ENCODE results near the gene KMT5B. TPM values are rescaled to one million over a fixed set of nuclear protein-coding genes. Genes with fewer than 3 reads are reported as not detected.
A peak's percentile ranks its signal among the peaks of the same experiment; 100 is the strongest.
"Not testable (repeated sequence)": the region's sequence is repeated elsewhere in the genome, so short reads cannot be mapped to it uniquely, and the experiment has no call there.

The KMT5B gene
- 10 to 100 TPM; 30.1 to 52.8 (median 44.7) TPM for polyA plus RNA-seq (ENCODE audit: insufficient read length in 10 of 10)
- long read RNA-seq, donor 1, result 0 reads
- long read RNA-seq, donor 2, result 0 reads
- long read RNA-seq, donor 3, result 0 reads
- long read RNA-seq, donor 4, result 0 reads
- long read RNA-seq, donor 5, result 0 reads
- long read RNA-seq, donor 6, partial matches to known transcripts, result 5 of 6 reads
- long read RNA-seq, donor 6, other reads (novel, unspliced or antisense), result 0 of 6 reads
- long read RNA-seq, donor 7, result 0 reads
- long read RNA-seq, donor 8, result 0 reads
- long read RNA-seq, donor 9, partial matches to known transcripts, result 0 of 1 reads
- long read RNA-seq, donor 9, other reads (novel, unspliced or antisense), result 0 of 1 reads

DNA sequence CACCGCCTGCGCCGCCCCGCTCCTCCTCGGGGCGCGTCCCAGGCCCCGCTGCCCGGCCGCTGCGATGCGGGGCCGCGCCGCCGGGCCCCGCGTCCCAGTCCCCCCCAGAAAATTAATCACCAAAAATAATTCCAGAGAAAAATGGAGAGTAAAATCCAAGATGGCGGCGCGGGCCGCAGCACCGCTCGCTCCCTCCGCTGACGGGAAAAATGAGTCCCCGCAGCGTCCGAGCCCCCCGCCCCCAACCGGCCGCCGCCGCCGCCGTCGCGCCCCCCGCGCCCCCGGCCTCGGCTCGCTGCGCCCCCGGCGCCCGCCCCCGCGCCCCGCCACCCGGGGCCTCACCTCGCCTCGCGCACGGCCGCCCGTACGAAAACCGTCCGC is at the start of gene KMT5B:
TSS of gene KMT5B (minus strand) at position 162 of the 381 bp plus-strand sequence. CDS start 23,220 bp downstream, outside the sequence.
- peak; percentile 54 to 85 (median 84) for DNase-seq

DNA sequence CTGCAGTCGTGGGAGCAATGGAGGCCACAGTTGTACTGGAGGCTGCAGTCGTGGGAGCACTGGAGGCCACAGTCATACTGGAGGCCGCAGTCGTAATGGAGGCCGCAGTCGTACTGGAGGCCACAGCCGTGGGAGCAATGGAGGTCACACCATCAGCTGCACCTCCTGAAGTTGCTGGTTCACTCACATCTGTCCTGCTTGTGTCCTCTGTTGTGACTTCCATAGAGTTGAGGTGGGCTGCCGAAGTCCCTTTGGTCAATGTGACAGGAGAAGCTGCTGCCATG is 49.4 kb upstream of the KMT5B start:
- no peak for DNase-seq

DNA sequence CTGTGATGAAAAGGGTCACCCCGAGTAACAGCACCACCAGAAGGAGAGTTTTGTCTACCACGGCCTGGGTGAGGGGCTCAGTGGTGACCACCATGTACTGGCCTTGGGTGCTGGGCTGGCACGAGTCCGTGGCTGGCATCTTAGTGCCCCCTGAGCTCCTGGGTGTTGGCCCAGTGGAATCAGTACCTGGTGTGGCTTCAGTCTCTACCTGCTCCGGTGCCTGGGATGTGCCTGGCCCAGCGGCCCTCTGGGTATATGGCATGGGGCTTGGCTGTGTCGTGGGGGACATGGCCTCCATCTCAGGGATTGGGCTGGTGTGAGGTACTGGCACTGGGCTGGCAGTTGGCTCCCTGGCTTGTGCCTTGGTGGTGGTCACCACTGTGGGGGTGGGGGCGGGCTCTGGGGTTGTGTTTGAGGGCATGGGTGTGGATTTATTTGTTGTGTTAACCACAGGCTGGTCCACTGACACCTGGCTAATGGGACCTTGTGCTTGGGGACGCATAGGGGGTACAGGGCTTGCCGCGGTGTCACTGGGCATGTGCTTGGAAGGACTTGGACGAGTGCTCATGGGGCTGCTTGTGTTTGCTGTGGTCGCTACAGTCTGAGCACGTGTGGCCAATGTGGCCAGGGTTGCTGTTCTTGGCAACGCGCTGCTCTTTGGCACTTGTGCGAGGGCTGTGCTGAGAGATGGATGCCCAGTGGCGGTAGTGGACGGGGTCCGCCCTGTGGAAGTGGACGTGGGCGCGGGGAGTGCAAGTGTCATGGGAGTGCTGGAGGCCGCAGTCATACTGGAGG is 48.9 kb upstream of the KMT5B start:
- no peak for DNase-seq

DNA sequence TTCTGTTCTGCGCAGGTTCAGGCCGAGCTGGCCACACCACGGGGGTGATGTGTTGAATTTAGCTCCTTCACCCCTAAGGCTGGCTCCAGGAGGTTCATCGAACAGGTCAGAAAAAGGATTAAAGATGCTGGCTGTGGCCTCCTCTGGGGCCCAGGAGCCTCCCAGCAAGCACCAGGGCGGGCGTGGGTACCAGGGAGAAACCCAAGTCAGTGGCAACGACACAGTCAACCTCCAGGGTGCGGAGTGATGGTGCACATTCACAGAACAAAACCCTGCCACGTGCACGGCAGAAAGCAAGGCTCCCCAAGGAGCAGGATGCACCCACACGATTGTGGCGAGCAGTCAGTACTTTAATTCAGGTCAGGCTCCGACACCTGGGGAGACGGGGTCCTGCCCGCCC is 47.9 kb upstream of the KMT5B start:
- DNase-seq, result no peak

DNA sequence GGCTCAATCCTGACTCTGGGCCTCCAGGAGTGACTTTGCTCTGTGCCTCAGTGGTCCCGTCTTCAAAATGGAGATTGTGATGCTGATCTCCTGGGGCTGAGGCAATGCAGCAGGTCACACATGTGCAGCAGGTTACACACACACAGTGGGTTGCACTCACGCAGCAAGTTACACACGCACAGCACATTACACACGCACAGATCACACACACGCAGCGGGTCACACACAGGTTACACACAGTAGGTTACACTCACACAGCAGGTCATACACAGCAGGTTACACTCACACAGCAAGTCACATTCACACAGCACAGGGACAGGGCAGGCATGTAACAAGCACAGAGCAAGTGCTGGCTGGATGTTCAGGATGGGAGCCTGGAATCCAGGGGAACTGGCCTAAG is 47.4 kb upstream of the KMT5B start:
- DNase-seq, result no peak

DNA sequence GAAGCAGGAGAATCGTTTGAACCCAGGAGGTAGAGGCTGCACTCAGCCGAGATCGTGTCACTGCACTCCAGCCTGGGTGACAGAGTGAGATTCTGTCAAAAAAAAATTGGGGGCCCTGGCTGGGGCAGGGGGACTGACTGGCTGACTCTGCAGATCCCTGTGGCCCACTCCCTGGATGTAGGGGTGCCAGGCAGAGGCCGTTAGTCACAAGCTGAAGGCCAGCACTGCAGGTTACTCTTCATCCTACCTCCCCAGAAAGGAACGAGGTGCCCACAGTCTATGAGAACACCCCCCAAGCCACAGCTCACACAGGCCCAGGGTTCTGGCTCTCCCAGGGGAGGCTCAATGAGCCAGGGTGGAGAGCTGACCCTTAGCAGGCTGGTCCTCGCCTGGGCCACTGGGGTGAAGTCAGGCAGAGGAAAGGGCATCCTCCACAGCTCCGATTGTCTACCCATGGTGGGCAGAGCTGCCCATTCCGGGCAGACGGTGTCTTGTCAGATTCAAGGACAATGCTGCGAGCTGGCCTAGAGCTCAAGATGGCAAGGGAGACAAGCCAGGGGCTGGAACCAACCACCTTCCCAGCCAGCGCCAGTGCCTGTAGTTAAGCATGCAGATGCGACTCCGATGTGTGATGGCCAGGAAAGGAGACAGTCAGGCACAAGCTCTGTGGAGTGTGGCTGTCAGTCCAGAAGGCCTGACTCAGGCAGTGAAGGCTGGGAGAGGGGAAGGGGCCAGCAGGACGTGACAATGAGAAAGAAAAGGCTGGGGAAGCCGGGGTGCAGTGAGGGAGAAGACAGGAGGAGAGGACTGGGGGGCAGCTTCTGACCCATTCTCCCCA is 46.2 kb upstream of the KMT5B start:
- no peak for DNase-seq

DNA sequence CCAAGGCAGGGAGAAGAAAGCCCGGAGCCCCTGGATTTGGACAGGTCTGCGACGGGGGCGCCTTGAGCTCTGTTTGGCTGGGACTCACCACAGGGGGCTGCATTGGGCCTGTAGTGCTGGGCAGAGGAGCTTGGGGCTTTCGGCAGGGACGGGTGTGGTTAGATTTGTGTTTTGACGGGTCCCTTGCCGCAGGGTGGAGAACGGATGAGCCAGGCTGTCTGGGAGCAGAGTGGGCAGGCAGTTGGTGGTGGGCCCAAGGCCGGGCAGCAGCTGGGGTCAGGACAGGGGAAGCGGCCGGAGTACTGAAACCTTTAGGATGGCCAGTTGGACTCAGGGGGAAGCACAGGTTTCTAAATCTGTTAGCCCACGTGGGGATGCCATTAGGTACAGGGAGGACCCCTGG is 45.3 kb upstream of the KMT5B start:
- DNase-seq, result no peak

DNA sequence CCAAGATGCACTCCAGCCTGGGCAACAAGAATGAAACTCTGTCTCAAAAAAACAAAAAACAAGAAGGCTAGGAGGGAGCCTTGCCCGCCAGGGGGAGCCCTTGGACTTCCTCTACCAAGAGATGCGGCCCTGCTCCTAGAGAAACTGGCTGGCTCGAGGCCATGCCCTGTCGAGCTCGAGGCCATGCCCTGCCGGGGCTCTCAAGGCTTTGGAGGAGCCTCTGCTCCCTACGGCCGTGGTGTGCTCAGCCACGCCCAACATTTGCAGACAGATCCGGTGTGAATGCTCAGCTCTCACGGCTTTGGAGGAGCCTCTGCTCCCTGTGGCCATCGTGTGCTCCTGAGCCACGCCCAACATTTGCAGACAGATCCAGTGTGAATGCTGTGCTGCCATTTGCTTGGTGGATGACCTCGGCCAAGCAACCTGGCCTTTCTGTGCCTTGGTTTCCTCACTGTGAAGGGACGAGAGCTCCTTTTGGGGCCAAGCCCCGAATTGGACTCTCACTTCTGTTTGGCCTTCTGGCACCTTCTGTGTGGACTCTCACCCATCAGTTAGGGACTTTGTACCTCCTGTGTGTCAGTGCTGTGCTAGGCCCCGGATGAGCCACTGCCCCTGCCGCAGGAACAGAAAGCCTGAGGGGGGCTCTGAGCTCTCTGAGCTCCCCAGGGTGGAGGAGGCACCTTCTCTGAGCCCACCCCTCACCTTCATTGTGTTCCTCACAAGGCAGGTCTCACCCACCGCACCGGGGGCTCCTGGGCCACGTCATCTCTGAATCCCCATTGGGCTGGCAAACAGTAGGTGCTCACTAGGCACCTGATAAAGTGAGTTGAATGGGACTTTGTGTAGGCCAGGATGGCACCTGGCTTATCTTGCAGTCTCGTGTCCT is 44.6 kb upstream of the KMT5B start:
- peak; percentile 89 to 94 (median 90) for DNase-seq

DNA sequence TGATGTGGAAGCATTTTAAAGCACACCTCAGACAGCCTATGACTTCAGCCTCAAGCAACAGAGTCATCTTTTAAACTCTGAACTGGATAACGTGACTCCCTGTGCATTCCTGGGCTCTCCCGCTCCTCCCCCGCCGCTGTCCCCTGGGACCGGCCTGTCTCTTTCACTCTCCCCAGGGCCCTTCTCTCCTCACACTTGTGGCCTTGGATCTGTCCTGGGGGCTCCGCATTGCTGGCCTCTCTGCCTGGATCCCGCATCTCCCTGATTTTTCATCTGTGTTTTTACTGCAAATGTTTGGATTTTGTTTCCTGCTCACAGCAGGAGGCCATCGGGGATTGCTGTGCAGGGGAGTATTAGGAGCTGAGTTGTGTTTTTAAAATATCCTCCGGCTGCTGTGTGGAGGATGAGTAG is 43.2 kb upstream of the KMT5B start:
- DNase-seq, result peak in 2 of 3 donors; percentile 50 to 57

DNA sequence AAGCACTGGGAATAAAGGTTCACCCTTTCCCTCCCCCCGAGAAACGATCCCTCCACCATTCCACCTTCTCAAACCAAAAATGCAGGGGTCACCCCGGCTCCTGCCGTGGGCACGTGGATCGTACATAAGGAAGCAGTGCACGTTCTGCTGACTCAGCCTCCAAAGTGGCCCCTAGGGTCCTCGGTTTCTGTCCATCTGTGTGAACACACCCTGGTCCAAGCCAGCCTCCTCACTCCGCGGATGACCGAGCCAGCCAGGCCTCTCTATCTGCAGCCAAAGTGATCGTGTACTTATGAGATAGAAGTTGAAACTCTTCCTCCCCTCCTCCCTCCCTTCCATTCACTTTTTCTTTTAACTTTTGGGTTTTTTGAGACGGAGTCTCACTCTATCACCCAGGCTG is 42.4 kb upstream of the KMT5B start:
- peak; percentile 32 to 75 (median 56) for DNase-seq

DNA sequence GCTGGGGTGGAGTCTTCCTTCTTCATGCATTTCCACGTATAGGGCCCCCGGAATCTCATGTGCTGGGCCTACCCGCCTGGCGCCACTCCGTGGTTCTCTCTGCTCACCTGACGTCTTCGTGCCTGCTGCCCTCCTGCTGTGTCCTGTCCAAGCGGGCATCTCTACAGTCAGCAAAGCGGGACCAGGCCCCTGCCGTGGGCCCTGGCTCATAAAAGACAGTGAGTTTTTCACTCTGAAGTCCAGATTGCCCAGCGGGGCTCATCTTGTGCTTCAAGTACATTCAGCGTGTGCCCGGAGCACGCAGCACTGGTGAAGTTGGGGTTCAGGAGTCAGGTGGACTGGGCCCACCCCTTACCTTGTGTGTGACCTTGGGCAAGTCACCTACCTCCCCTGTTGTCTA is 41.3 kb upstream of the KMT5B start:
- DNase-seq, result no peak

DNA sequence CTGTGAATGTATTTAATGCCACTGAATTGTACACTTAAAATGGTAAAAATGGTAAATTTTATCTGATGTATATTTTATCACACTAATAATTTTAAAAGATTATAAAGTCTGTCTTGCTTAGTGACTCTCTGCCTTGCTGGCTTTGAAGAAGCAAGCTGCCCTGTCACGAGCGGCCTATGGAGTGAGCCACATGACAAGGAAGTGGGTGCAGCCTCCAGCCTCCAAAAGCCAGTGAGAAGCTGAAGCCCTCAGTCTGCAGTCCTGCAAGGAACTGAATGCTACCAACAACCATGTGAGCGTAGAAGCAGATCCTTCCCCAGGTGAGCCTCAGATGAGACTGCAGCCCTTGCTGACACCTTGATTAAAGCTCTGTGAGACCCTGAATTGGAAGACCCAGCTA is 38.7 kb upstream of the KMT5B start:
- no peak for DNase-seq

DNA sequence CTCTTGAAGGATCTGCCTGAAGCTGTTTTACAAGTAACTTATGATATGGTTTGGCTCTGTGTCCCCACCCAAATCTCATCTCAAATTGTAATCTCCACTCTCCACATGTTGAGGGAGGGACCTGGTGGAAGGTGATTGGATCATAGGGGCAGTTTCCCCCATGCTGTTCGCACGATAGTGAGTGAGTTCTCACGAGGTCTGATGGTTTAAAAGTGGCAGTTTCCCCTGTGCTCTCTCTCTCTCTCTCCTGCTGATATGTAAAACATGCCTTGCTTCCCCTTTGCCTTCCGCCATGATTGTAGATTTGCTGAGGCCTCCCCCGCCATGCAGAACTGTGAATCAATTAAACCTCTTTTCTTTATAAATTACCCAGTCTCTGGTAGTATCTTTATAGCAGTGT is 31.8 kb upstream of the KMT5B start:
- not testable (repeated sequence) for DNase-seq

DNA sequence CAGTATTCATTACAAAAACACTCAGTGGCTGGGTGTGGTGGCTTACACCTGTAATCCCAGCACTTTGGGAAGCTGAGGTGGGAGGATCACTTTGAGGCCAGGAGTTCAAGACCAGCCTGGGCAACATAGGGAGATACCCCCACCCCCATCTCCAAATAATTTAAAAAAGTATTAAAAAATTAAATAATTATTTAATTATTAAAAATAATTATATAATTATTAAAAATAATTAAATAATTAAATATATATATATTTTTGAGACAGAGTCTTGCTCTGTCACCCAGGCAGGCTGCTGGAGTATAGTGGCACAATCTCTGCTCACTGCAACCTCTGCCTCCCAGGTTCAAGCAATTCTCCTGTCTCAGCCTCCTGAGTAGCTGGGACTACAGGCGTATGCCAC is 30.8 kb upstream of the KMT5B start:
- not testable (repeated sequence) for DNase-seq

DNA sequence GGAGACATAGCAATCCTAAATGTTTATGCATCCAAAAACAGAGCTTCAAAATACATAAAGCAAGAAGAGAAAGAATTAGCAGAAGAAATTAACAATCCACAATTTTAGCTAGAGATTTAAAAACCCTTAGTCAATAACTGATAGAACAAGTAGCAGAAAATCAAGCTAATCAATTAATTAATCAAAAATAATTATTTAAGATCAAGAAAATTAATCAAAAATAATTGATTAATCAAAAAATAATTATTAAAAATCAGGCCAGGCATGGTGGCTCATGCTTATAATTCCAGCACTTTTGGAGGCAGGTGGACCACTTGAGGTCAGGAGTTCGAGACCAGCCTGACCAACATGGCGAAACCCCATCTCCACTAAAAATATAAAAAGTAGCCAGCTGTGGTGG is 29.5 kb upstream of the KMT5B start:
- DNase-seq, result no peak

DNA sequence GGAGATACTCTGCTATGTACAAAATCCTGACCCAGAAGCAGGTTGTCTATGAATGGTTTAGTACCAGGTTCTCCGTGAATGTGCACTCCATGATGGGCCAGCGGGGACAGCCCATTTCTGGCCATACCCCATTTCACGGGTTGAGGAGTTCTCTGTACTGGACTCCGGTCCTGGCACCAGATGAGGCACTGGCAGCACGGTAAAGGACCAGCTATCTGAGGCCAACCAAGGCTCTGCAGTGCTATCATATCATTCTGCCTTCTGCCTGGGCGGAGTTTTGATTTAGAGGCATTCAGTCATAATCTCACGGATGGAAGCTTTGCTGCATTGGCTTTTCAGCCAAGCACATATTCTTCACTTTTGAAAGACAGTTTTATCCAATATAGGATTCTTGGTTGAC is 18.5 kb upstream of the KMT5B start:
- DNase-seq, result no peak

DNA sequence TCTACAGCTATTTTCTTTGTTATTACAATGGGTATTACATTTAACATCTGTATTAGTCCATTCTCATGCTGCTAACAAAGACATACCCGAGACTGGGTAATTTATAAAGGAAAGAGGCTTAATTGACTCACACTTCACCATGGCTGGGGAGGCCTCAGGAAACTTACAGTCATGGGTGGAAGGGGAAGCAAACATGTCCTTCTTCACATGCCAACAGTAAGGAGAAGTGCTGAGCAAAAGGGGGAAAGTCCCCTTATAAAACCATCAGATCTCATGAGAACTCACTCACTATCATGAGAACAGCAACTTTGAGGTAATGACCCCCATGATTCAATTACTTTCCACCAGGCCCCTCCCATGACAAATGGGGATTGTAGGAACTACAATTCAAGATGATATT is 16.5 kb upstream of the KMT5B start:
- DNase-seq, result no peak

DNA sequence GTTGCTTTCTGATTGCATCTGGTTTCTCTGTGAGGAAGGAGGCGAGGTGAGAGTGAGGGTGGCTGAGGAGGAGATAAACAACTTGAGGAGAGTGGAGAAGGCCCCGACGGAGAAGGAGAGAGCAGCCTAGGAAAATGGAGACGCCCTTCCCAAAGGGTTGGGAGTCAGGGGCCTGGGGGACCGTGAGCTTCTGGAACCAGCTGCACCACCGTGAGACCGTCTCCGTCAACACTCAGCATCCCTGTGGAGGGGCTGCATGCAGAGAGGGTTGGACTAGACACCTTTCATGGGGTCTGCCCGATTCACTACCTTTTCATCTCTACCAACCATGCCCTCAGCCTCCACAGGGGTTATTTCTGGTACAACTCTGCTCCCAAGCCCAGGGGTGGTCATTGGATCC is 13.3 kb upstream of the KMT5B start:
- DNase-seq, result no peak

DNA sequence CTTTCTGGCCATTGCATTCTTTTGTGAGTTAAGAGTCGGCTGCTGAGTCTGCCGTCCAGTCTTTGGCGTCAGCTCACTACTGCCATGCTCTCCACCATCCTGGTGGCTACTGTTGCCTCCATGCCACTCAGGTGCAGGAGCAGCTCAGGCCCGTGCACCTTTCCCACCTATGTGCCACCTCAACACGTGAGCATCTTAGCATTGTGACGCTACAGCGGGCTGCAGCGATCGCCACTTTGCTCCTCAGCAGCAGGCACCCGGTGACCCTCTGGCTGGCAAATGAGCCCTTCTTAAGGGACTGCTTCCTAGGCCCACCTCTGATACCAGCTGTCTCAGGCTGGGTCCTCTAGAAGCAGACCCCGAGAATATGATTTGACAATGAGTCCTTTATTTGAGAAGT is 11.5 kb upstream of the KMT5B start:
- DNase-seq, result no peak

DNA sequence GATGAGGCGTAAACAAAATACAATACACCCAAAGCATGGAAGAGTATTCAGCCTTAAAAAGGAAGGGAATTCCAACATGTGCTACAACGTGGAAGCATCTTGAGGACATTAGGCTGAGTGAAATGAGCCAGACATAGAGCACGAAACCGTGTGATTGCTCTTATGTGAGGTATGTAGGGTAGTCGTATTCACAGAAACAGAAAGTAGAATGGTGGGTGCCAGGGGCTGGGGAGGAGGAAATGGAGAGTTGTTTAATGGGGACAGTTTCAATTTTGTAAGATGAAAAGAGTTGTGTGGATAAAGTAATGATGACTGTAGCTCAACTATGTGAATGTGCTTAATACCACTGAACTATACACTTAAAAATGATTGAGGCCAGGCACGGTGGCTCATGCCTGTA is 10.2 kb upstream of the KMT5B start:
- no peak for DNase-seq

DNA sequence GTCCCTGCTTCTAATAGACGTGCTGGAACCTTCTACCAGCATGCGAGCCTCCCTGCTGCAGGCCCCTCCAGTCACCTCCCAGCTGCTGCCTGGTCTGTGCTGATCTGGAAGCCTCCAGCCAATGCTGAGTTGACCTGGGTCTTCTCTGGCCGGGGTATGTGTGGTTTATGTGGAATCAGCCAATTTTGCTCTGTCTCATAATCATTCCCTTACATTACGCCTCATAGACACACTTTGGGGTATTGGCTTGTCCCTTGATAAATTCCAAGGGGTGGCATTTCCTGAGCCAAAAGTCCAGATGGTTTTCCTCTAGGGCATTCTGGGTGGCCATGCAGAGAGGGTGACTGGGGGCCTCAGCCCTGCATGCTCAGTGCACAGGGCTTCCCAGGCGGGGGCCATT is 8.3 kb upstream of the KMT5B start:
- no peak for DNase-seq

All from muscle of back (tissue), 13 donors.